ENCODE measurements around the gene ARAP1. TPM values are rescaled to one million over a fixed set of nuclear protein-coding genes. Genes with fewer than 3 reads are reported as not detected.

The ARAP1 gene
- total RNA-seq, 1 experiment from 2014 or later, result 86.2 TPM

- BruUV-seq (replicated peaks), result no TSS peak
- ATAC-seq, result peak; percentile 86
- peak; percentile 64 for DNase-seq
Measured at GRCh38 chr11:72700146-72700545, 52.1 kb downstream of the ARAP1 start.

GRCh38 chr11:72697814-72698213 is 54.4 kb downstream of the ARAP1 start:
- intact Hi-C loops (cut with micrococcal nuclease), result no loop called here
- no peaks in the 10 kb centered on the region for H3K9me2 ChIP-seq (replicated peaks; ENCODE audit: low read length)
- H3K79me2 ChIP-seq (ENCODE audit: low read length), result no peaks in the 10 kb centered on the region
- H3K4me1 ChIP-seq (ENCODE audit: insufficient read depth, low read length), result no peaks in the 10 kb centered on the region; the same call in 1 of the 2 replicates
- ChIA-PET POLR2A (ENCODE audit: unreplicated experiment) (no interaction called here), CTCF (no interaction called here)
- no peaks in the 10 kb centered on the region for H3F3A ChIP-seq (ENCODE audit: low read length, unreplicated experiment)
- H3K4me3 ChIP-seq (ENCODE audit: low read length), result no peak overlapping the region
- DNase-seq (no peak), ATAC-seq (no peak)
- no peak overlapping the region for H3K27ac ChIP-seq (ENCODE audit: low read length)
- no TSS peak for BruUV-seq (replicated peaks)
- H3K27me3 ChIP-seq (ENCODE audit: low read length), result no peaks in the 10 kb centered on the region
- peaks cover 44% of the 10 kb centered on the region for H3K36me3 ChIP-seq (ENCODE audit: low read depth, low read length)
- no peaks in the 10 kb centered on the region for H4K20me1 ChIP-seq (ENCODE audit: low read length)
- no peak overlapping the region for H3K4me2 ChIP-seq (ENCODE audit: low read length)
- TF ChIP-seq EZH2 (IDR thresholded peaks at IDR 0.05; ENCODE audit: low read length, unreplicated experiment), result no peak
- TF ChIP-seq EZH2phosphoT487 (IDR thresholded peaks at IDR 0.05; ENCODE audit: borderline replicate concordance, low read length), result no peak
- TF ChIP-seq CTCF (conservative IDR thresholded peaks at IDR 0.05; ENCODE audit: low read depth, low read length), result no peak
- no peaks in the 10 kb centered on the region for H3K9me3 ChIP-seq (ENCODE audit: low read length)
- H3K9ac ChIP-seq (ENCODE audit: low read length), result no peak overlapping the region
- no peak overlapping the region for H2AFZ ChIP-seq (ENCODE audit: low read length)

More at GRCh38 chr11:72700146-72700545, 52.1 kb downstream of the ARAP1 start:
- Histone ChIP-seq H3K27me3 (ENCODE audit: low read length) (no peaks in the 10 kb centered on the region), H3K36me3 (ENCODE audit: low read depth, low read length) (peaks cover 36% of the 10 kb centered on the region), H3K79me2 (ENCODE audit: low read length) (no peaks in the 10 kb centered on the region), H3K9me3 (ENCODE audit: low read length) (no peaks in the 10 kb centered on the region), H3K4me3 (ENCODE audit: low read length) (no peak overlapping the region), H3K9ac (ENCODE audit: low read length) (no peak overlapping the region), H3K9me2 (replicated peaks; ENCODE audit: low read length) (no peaks in the 10 kb centered on the region), H3K4me1 (ENCODE audit: insufficient read depth, low read length) (no peaks in the 10 kb centered on the region; the same call in 1 of the 2 replicates), H3K27ac (ENCODE audit: low read length) (no peak overlapping the region), H2AFZ (ENCODE audit: low read length) (no peak overlapping the region), H3F3A (ENCODE audit: low read length, unreplicated experiment) (no peaks in the 10 kb centered on the region), H3K4me2 (ENCODE audit: low read length) (no peak overlapping the region), H4K20me1 (ENCODE audit: low read length) (no peaks in the 10 kb centered on the region)
- intact Hi-C loops (cut with micrococcal nuclease), result no loop called here
- CTCF ChIA-PET, result interaction anchor here (0.7 kb wide), 1 partner anchor 58 kb away, joined by 3 read pairs; no protein-coding TSS in a partner anchor
- POLR2A ChIA-PET (ENCODE audit: unreplicated experiment), result interaction anchor here (0.7 kb wide), 1 partner anchor 19 kb away, joined by 4 read pairs; no protein-coding TSS in a partner anchor
- TF ChIP-seq CTCF (conservative IDR thresholded peaks at IDR 0.05; ENCODE audit: low read depth, low read length) (no peak), EZH2phosphoT487 (IDR thresholded peaks at IDR 0.05; ENCODE audit: borderline replicate concordance, low read length) (no peak), EZH2 (IDR thresholded peaks at IDR 0.05; ENCODE audit: low read length, unreplicated experiment) (no peak)

- ATAC-seq, result no peak
- Histone ChIP-seq H3K27ac (ENCODE audit: low read length) (no peak overlapping the region), H3K9me2 (replicated peaks; ENCODE audit: low read length) (no peaks in the 10 kb centered on the region), H3K79me2 (ENCODE audit: low read length) (no peaks in the 10 kb centered on the region), H3K9me3 (ENCODE audit: low read length) (no peaks in the 10 kb centered on the region), H3K4me1 (ENCODE audit: insufficient read depth, low read length) (no peaks in the 10 kb centered on the region; the same call in 1 of the 2 replicates), H3K4me2 (ENCODE audit: low read length) (no peak overlapping the region), H4K20me1 (ENCODE audit: low read length) (no peaks in the 10 kb centered on the region), H3K4me3 (ENCODE audit: low read length) (no peak overlapping the region), H2AFZ (ENCODE audit: low read length) (no peak overlapping the region), H3K36me3 (ENCODE audit: low read depth, low read length) (peaks cover 46% of the 10 kb centered on the region), H3F3A (ENCODE audit: low read length, unreplicated experiment) (no peaks in the 10 kb centered on the region), H3K27me3 (ENCODE audit: low read length) (no peaks in the 10 kb centered on the region), H3K9ac (ENCODE audit: low read length) (no peak overlapping the region)
- ChIA-PET CTCF (no interaction called here), POLR2A (ENCODE audit: unreplicated experiment) (no interaction called here)
- BruUV-seq (replicated peaks), result TSS peak; percentile 32
- no peak for DNase-seq
- intact Hi-C loops (cut with micrococcal nuclease), result no loop called here
- TF ChIP-seq CTCF (conservative IDR thresholded peaks at IDR 0.05; ENCODE audit: low read depth, low read length) (no peak), EZH2 (IDR thresholded peaks at IDR 0.05; ENCODE audit: low read length, unreplicated experiment) (no peak), EZH2phosphoT487 (IDR thresholded peaks at IDR 0.05; ENCODE audit: borderline replicate concordance, low read length) (no peak)
Measured at GRCh38 chr11:72696866-72697700, 55.1 kb downstream of the ARAP1 start.

All from PC-3 (cell line).